Epithelial cell of proximal tubule (primary cell): ENCODE results near the gene SAT2. TPM values are rescaled to one million over a fixed set of nuclear protein-coding genes. Genes with fewer than 3 reads are reported as not detected.

Experiments
- DNase-seq: peaks from one replicate; pipeline ENCODE4 v3.0.0-alpha.2; 2011; ENCODE audit warnings: low read depth
- H3K4me3 ChIP-seq: 2 replicates; pipeline ENCODE4 v1.5.1; 2011; ENCODE audit warnings: low read depth, mild to moderate bottlenecking, low read length
- CTCF ChIP-seq: conservative IDR thresholded peaks from 2 replicates; pipeline ENCODE4 v1.5.1; 2012; ENCODE audit warnings: low read depth, mild to moderate bottlenecking, low read length
- total RNA-seq: library from RNA; depleted of rRNA; stranded (reverse); fragments of >200 nt; gene quantifications from 2 replicates; pipeline ENCODE4 v1.2.3, GENCODE V29; 2015

The SAT2 gene
- total RNA-seq = 32.6 and 43.4 TPM in 2 replicates

- peak; percentile 56 for DNase-seq
- H3K4me3 ChIP-seq = peak within 1 kb of the TSS; percentile 90
- TF ChIP-seq CTCF = no peak
These were observed at the start of gene SAT2 for GRCh38 chr17:7627250-7628121. Gene SAT2 (minus strand): TSS chr17:7627821. CDS start chr17:7627635, 186 bp downstream.

- DNase-seq = no peak
- TF ChIP-seq CTCF = no peak
- no peak overlapping the region for H3K4me3 ChIP-seq
These were observed 48.9 kb upstream of the SAT2 start for GRCh38 chr17:7676533-7676932.

- H3K4me3 ChIP-seq = no peak overlapping the region
- TF ChIP-seq CTCF = no peak
- DNase-seq = no peak
These were observed 47.3 kb upstream of the SAT2 start for GRCh38 chr17:7674934-7675333.

GRCh38 chr17:7673239-7673638 is 45.6 kb upstream of the SAT2 start:
- DNase-seq = no peak
- H3K4me3 ChIP-seq = no peak overlapping the region
- TF ChIP-seq CTCF = peak; percentile 53

GRCh38 chr17:7668482-7668881 is 40.9 kb upstream of the SAT2 start:
- H3K4me3 ChIP-seq = no peak overlapping the region
- no peak for TF ChIP-seq CTCF
- DNase-seq = no peak

GRCh38 chr17:7667656-7668406 is 40.2 kb upstream of the SAT2 start:
- TF ChIP-seq CTCF = no peak
- no peak overlapping the region for H3K4me3 ChIP-seq
- no peak for DNase-seq
